ENCODE data around the gene RPUSD1. TPM values are rescaled to one million over a fixed set of nuclear protein-coding genes. Genes with fewer than 3 reads are reported as not detected.

Gene RPUSD1
- total RNA-seq, 1 donor from 2014 or later: 23.7 TPM

DNA sequence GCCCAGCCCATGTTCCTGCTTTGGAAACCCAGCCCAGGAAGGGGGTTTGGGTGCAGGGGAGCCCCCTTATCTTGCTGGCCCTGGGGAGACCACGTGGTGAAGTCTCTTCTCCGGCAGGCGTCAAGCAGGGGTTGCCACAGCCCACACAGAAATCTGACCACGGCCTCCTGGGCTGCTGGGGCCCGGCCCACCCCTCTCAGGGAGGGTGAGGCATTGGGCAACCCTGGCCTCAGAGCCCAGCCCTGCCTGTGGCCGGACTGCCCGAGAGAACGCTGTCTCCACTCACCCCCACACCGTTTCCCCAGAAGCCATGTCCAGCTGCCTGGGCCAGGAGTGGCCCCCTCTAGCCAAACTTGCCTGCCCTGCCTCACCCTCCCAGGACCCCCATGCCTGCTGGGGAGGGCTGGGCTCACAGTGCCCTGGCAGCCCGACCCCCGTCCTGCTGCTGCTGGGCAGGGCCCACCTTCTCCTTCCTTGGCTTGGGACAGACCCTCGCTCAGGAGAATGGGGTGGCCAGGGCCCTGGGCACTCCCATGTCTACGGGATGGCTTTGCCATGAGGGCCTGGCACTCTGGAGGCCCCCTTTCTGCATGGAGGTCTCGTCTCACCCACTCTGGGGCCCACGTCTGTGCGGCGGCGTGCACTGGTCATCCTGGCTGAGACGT lies 6.7 kb downstream of the RPUSD1 start:
- TF ChIP-seq, protein P1, sequence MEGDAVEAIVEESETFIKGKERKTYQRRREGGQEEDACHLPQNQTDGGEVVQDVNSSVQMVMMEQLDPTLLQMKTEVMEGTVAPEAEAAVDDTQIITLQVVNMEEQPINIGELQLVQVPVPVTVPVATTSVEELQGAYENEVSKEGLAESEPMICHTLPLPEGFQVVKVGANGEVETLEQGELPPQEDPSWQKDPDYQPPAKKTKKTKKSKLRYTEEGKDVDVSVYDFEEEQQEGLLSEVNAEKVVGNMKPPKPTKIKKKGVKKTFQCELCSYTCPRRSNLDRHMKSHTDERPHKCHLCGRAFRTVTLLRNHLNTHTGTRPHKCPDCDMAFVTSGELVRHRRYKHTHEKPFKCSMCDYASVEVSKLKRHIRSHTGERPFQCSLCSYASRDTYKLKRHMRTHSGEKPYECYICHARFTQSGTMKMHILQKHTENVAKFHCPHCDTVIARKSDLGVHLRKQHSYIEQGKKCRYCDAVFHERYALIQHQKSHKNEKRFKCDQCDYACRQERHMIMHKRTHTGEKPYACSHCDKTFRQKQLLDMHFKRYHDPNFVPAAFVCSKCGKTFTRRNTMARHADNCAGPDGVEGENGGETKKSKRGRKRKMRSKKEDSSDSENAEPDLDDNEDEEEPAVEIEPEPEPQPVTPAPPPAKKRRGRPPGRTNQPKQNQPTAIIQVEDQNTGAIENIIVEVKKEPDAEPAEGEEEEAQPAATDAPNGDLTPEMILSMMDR (conservative IDR thresholded peaks at IDR 0.05): no peak
- Mint-ChIP-seq H3K4me3 (no peak overlapping the region), H3K4me1 (ENCODE audit: unreplicated experiment) (peaks cover 4% of the 10 kb centered on the region), H3K9me3 (no peaks in the 10 kb centered on the region), H3K36me3 (no peaks in the 10 kb centered on the region), H3K27me3 (peaks cover 10% of the 10 kb centered on the region), H3K27ac (no peak overlapping the region)
- no peak for DNase-seq (ENCODE audit: extremely low spot score, unreplicated experiment)

DNA sequence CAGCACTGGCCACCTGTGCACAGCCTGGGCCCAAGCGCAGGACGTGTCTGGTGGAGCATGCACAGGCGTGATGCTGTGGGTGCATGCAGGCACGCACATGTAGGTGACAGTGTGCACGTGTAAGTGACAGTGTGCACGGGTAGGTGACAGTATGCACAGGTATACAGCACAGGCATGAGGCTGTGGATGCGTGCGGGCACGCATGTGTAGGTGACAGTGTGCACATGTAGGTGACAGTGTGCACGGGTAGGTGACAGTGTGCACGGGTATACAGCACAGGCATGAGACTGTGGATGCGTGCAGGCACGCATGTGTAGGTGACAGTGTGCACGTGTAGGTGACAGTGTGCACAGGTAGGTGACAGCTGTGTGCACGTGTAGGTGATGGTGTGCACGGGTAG lies 7.9 kb downstream of the RPUSD1 start:
- Mint-ChIP-seq H3K4me3 (no peak overlapping the region), H3K27ac (no peak overlapping the region), H3K27me3 (peaks cover 10% of the 10 kb centered on the region), H3K36me3 (no peaks in the 10 kb centered on the region), H3K4me1 (ENCODE audit: unreplicated experiment) (peaks cover 4% of the 10 kb centered on the region), H3K9me3 (no peaks in the 10 kb centered on the region)
- TF ChIP-seq, protein P1 (conservative IDR thresholded peaks at IDR 0.05): no peak
- no peak for DNase-seq (ENCODE audit: extremely low spot score, unreplicated experiment)

DNA sequence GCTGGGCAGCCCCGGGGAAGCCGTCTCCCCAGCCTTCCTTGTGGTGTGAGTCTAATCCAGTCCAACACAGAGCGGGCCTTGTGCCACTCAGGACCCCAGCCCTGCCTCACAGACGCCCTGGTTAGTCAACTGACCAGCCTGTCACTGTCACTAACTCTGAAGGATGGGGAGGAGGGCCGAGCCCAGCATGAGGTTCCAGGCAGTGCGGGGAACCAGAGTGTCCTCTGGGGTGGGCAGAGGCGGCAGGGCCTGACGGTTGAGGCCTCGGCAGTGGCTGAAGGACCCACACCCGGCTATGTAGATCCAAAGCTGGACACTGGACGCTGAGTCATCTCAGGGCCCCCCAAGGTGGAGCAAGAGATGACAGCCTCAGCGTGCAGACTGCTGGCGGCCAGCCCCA lies 8.6 kb downstream of the RPUSD1 start:
- peaks cover 10% of the 10 kb centered on the region for H3K27me3 Mint-ChIP-seq
- H3K4me3 Mint-ChIP-seq: no peak overlapping the region
- no peaks in the 10 kb centered on the region for H3K9me3 Mint-ChIP-seq
- H3K4me1 Mint-ChIP-seq (ENCODE audit: unreplicated experiment): peaks cover 4% of the 10 kb centered on the region
- no peak overlapping the region for H3K27ac Mint-ChIP-seq
- TF ChIP-seq, protein P1 (conservative IDR thresholded peaks at IDR 0.05): no peak
- no peaks in the 10 kb centered on the region for H3K36me3 Mint-ChIP-seq
- no peak for DNase-seq (ENCODE audit: extremely low spot score, unreplicated experiment)

DNA sequence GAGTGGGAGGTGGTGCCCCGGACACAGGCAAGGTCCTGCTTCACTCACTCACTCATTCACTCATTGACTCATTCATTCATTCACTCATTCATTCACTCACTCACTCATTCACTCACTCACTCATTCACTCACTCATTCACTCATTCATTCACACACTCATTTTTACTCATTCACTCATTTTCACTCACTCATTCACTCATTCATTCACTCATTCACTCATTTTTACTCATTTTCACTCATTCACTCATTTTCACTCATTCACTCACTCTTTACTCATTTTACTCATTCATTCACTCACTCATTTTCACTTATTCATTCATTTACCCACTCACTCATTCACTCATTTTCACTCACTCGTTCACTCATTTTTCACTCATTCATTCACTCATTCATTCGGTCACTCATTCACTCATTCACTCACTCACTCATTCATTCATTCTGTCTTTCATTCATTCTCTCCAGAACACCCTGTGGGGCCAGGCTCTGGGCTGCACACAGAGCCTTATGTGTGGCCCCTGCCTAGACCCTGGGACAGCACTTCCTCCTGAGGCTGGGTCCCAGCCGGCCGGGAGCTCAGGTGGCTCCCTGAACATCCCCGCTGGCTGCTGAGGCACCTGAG lies 9.2 kb downstream of the RPUSD1 start:
- H3K36me3 Mint-ChIP-seq: no peaks in the 10 kb centered on the region
- no peak overlapping the region for H3K27ac Mint-ChIP-seq
- no peak overlapping the region for H3K4me3 Mint-ChIP-seq
- H3K4me1 Mint-ChIP-seq (ENCODE audit: unreplicated experiment): peaks cover 4% of the 10 kb centered on the region
- TF ChIP-seq, protein P1 (conservative IDR thresholded peaks at IDR 0.05): no peak
- H3K9me3 Mint-ChIP-seq: no peaks in the 10 kb centered on the region
- H3K27me3 Mint-ChIP-seq: peaks cover 10% of the 10 kb centered on the region
- DNase-seq (ENCODE audit: extremely low spot score, unreplicated experiment): no peak

DNA sequence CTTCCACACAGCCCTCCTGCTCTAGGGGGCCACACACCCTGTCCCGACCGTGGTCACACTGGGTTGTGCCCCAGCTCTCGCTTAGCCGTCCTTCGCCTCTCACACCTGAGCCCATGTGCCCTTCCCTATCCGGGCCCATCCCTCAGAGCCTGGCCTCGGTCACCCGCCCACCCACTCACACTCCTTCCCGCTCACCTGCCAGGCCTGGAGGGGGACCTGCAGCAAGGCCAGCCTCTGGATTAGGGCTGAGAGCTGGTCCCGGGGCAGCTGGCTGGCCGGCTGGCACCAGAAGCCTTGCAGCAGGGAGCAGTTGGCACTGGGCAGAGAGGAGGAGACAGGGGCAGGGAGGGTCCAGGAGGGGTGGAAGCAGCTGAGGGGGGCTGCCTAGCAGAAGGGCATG lies 9.7 kb downstream of the RPUSD1 start:
- H3K4me3 Mint-ChIP-seq: no peak overlapping the region
- H3K27ac Mint-ChIP-seq: no peak overlapping the region

More for the DNA sequence above, 9.7 kb downstream of the RPUSD1 start:
- Mint-ChIP-seq H3K27me3 (peaks cover 10% of the 10 kb centered on the region), H3K36me3 (no peaks in the 10 kb centered on the region), H3K4me1 (ENCODE audit: unreplicated experiment) (peaks cover 4% of the 10 kb centered on the region), H3K9me3 (no peaks in the 10 kb centered on the region)
- DNase-seq (ENCODE audit: extremely low spot score, unreplicated experiment): no peak
- TF ChIP-seq, protein P1 (conservative IDR thresholded peaks at IDR 0.05): no peak

All from type B pancreatic cell (in vitro differentiated cells).